ENCODE data around the gene BCR. TPM values are rescaled to one million over a fixed set of nuclear protein-coding genes. Genes with fewer than 3 reads are reported as not detected.
A peak's percentile ranks its signal among the peaks of the same experiment; 100 is the strongest.

The BCR gene
- total RNA-seq, 1 donor from 2014 or later, result 102 TPM

DNA sequence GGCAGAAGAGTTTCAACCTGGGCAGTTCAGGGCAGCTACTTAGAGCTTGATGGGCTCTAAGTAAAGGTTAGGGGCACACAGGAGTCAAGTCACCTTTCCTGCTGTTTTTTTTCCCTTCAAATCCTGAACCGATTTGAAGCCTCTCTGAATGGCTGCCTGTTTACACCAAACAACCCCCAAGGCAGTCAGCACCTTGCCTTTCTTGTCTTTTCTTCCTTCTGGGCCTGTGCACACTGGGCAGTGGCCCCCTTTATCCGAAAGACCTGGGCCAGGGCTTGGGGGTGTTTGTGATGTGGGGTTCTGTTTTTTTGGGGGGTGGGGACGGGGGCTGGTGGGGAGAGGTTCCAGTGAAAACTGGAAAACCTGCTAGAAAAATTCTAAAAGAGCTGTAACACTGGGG, 42.8 kb upstream of the BCR start:
- no peak overlapping the region for H3K27ac Mint-ChIP-seq
- H3K9me3 Mint-ChIP-seq (ENCODE audit: low read depth), result no peaks in the 10 kb centered on the region
- no peak overlapping the region for H3K4me3 Mint-ChIP-seq (ENCODE audit: low read depth)
- TF ChIP-seq, protein P1, sequence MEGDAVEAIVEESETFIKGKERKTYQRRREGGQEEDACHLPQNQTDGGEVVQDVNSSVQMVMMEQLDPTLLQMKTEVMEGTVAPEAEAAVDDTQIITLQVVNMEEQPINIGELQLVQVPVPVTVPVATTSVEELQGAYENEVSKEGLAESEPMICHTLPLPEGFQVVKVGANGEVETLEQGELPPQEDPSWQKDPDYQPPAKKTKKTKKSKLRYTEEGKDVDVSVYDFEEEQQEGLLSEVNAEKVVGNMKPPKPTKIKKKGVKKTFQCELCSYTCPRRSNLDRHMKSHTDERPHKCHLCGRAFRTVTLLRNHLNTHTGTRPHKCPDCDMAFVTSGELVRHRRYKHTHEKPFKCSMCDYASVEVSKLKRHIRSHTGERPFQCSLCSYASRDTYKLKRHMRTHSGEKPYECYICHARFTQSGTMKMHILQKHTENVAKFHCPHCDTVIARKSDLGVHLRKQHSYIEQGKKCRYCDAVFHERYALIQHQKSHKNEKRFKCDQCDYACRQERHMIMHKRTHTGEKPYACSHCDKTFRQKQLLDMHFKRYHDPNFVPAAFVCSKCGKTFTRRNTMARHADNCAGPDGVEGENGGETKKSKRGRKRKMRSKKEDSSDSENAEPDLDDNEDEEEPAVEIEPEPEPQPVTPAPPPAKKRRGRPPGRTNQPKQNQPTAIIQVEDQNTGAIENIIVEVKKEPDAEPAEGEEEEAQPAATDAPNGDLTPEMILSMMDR (IDR thresholded peaks at IDR 0.05; ENCODE audit: unreplicated experiment), result no peak
- peaks cover 9% of the 10 kb centered on the region for H3K4me1 Mint-ChIP-seq (ENCODE audit: low read depth)
- DNase-seq (ENCODE audit: low spot score, unreplicated experiment), result no peak
- H3K36me3 Mint-ChIP-seq (ENCODE audit: insufficient read depth), result no peaks in the 10 kb centered on the region
- no peaks in the 10 kb centered on the region for H3K27me3 Mint-ChIP-seq

DNA sequence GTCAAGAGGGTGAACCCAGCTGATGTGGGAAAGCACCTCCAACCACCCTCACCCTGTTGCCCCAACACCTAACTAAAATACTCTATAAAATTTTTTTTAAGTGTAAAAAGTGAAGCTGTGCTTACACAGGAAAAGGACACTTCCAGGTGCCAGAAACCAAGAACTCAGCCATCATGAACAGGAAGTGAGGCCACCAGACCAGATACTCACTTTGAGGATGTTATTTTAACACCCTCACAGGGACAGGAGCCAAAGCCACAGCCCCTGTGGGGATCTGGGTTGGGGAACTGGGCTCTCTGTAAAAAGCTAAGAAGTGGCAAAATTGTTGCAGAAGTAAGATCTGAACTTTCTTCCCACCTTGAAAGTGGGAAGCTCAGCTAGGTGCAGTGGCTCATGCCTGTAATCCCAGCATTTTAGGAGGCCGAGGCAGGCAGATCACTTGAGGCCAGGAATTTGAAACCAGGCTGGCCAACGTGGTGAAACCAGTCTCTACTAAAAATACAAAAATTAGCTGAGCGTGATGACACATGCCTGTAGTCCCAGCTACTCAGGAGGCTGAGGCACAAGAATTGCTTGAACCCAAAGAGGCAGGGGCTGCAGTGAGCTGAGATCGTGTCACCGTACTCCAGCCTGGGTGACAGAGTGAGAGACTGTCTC, 42.3 kb upstream of the BCR start:
- peaks cover 14% of the 10 kb centered on the region for H3K4me1 Mint-ChIP-seq (ENCODE audit: low read depth)
- TF ChIP-seq, protein P1 (IDR thresholded peaks at IDR 0.05; ENCODE audit: unreplicated experiment), result no peak
- DNase-seq (ENCODE audit: low spot score, unreplicated experiment), result no peak
- H3K4me3 Mint-ChIP-seq (ENCODE audit: low read depth), result no peak overlapping the region
- no peaks in the 10 kb centered on the region for H3K9me3 Mint-ChIP-seq (ENCODE audit: low read depth)
- H3K36me3 Mint-ChIP-seq (ENCODE audit: insufficient read depth), result no peaks in the 10 kb centered on the region
- H3K27me3 Mint-ChIP-seq, result no peaks in the 10 kb centered on the region
- H3K27ac Mint-ChIP-seq, result no peak overlapping the region

- no peak for DNase-seq (ENCODE audit: low spot score, unreplicated experiment)
- peaks cover 18% of the 10 kb centered on the region for H3K4me1 Mint-ChIP-seq (ENCODE audit: low read depth)
- no peaks in the 10 kb centered on the region for H3K27me3 Mint-ChIP-seq
- H3K27ac Mint-ChIP-seq, result no peak overlapping the region
- H3K36me3 Mint-ChIP-seq (ENCODE audit: insufficient read depth), result no peaks in the 10 kb centered on the region
- H3K4me3 Mint-ChIP-seq (ENCODE audit: low read depth), result no peak overlapping the region
- H3K9me3 Mint-ChIP-seq (ENCODE audit: low read depth), result no peaks in the 10 kb centered on the region
- TF ChIP-seq, protein P1 (IDR thresholded peaks at IDR 0.05; ENCODE audit: unreplicated experiment), result no peak
These were observed 41.5 kb upstream of the BCR start for GRCh38 chr22:23138584-23139435.

DNA sequence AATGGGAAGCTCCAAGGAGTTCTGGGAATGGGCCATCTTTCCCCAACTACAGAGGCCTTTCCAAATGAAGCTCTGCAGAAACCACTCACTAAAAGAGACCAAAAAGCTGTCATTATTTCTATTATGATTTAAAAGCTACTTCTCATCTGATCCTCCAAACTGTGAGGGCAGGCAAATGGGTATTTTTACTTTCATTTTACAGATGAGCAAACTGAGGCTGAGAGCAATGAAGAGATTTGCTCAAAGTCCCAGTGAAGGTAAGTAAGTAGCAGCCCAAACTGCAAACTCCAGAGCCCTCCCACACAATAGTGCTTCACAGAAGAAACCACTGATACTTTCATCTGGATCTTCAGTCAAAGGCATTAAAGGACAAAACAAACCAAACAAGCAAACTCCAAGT, 39.9 kb upstream of the BCR start:
- TF ChIP-seq, protein P1 (IDR thresholded peaks at IDR 0.05; ENCODE audit: unreplicated experiment), result no peak
- H3K4me3 Mint-ChIP-seq (ENCODE audit: low read depth), result no peak overlapping the region
- H3K36me3 Mint-ChIP-seq (ENCODE audit: insufficient read depth), result no peaks in the 10 kb centered on the region
- no peaks in the 10 kb centered on the region for H3K27me3 Mint-ChIP-seq
- DNase-seq (ENCODE audit: low spot score, unreplicated experiment), result no peak
- H3K9me3 Mint-ChIP-seq (ENCODE audit: low read depth), result no peaks in the 10 kb centered on the region
- H3K4me1 Mint-ChIP-seq (ENCODE audit: low read depth), result peaks cover 23% of the 10 kb centered on the region
- H3K27ac Mint-ChIP-seq, result no peak overlapping the region

DNA sequence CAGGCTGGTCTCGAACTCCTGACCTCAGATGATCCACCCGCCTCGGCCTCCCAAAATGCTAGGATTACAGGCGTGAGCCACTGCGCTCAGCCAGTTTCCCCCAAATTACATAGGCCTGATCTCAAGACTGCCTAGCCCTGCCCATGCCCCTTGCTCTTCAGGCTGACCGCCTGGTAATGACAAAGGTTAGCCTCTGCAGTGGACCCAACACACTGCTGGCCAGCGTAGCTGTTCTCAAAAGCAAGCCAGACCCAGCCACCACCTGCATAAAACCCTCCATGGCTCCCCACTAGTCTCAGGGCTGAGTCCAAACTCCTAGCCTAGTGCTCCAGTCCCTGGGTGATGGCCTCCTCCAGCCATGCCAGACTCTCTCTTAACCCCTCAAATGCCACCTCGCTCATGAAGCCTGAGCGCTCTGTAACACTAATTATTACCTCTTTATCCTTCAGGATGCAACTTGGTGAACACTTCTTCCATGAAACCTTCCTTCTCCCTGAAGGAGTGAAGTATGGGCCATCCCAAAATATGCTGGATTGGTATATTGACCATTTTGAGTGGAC, 37.7 kb upstream of the BCR start:
- peak overlapping the region; percentile 93 for H3K27ac Mint-ChIP-seq
- H3K4me3 Mint-ChIP-seq (ENCODE audit: low read depth), result peak overlapping the region; percentile 58
- TF ChIP-seq, protein P1 (IDR thresholded peaks at IDR 0.05; ENCODE audit: unreplicated experiment), result no peak
- peaks cover 28% of the 10 kb centered on the region for H3K4me1 Mint-ChIP-seq (ENCODE audit: low read depth)
- no peaks in the 10 kb centered on the region for H3K9me3 Mint-ChIP-seq (ENCODE audit: low read depth)
- no peak for DNase-seq (ENCODE audit: low spot score, unreplicated experiment)
- no peaks in the 10 kb centered on the region for H3K36me3 Mint-ChIP-seq (ENCODE audit: insufficient read depth)
- no peaks in the 10 kb centered on the region for H3K27me3 Mint-ChIP-seq
